HG03064 (cell line): ENCODE results near the gene CCDC71L.

Source experiments
- ATAC-seq: cut with Tn5 transposase; IDR thresholded peaks from one replicate; pipeline ENCODE4 v1.9.1; 2021; ENCODE audit warnings: low read depth; ENCODE audit not compliant: unreplicated experiment

Gene CCDC71L

DNA sequence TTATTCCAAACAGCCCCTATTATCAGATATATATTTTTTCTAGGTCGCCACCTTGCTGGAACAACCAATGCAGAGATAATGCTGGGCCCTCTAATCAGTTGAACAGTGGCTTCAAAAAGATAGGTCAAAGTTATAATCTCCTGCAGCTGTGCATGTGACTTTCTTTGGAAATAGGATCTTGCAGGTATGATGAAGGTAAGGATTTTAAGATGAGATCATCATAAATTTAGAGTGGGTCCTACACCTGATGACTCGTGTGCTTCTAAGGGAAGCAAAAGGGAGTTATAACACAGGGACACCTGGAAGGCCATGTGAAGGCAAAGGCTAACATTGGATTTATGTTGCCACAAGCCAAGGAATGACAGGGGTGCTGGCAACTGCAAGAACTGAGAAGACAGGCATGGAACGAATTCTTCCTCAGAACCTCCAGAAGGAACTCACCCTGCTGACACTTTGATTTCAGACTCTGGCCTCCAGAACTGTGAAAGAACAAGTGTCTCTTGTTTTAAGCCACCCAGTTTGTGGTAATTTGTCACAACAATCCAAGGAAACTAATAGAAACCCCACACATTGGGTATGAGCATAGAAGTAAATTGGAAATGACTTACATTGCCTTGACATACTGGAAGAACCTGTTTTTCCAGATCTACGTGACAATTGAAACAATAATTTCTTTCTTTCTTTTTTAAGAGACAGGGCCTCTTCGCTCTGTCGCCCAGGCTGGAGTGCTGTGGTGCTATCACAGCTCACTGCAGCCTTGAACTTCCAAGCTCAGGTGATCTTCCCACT lies 34.4 kb downstream of the CCDC71L start:
- no peak for ATAC-seq

DNA sequence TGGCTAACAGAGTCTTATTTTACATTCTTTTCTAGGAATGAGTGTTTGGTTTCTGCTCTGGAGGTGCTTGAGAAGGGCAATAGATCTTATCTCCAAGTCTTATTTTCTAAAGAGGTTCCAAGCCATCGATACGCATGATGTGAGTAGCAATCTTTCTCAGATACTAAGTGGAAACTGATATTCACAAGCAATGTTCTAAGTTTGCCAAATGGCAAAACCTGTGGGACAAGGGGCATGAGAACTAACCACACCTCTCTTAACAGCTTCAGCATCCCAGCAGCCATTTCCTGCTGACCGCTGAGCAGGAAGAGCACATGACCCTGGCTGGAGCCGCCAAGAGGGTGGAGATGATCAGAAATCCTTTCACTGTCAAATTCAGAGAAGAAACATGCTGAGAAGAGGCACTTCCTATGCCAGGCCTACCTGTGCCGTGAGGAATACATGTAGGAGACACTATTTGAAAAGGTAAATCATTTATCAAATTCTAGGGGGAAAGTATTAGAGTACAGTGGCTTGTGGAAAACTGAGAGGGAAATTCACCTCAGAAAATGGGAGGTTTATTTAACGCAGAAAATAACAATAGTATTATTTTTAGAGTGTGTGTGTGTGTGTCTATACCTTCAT lies 35.2 kb downstream of the CCDC71L start:
- ATAC-seq = no peak

GRCh38 chr7:106623853-106624252 lies 37.1 kb downstream of the CCDC71L start:
- ATAC-seq = no peak

DNA sequence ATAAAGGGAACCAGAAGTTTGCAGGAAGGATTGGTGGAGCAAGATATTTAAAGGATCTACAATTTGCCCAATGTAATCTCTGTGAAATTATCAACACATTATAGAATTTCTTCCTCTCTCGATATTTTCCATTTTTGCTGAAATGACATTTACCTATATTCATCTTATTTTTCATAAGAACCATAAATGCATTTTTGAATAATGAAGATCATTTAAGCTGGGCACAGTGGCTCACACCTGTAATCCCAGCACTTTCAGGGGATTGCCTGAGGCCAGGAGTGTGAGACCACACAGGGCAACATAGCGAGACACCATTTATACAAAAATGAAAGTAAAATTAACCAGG lies 37.7 kb downstream of the CCDC71L start:
- ATAC-seq = no peak

GRCh38 chr7:106622654-106623314 lies 38.2 kb downstream of the CCDC71L start:
- ATAC-seq = no peak

DNA sequence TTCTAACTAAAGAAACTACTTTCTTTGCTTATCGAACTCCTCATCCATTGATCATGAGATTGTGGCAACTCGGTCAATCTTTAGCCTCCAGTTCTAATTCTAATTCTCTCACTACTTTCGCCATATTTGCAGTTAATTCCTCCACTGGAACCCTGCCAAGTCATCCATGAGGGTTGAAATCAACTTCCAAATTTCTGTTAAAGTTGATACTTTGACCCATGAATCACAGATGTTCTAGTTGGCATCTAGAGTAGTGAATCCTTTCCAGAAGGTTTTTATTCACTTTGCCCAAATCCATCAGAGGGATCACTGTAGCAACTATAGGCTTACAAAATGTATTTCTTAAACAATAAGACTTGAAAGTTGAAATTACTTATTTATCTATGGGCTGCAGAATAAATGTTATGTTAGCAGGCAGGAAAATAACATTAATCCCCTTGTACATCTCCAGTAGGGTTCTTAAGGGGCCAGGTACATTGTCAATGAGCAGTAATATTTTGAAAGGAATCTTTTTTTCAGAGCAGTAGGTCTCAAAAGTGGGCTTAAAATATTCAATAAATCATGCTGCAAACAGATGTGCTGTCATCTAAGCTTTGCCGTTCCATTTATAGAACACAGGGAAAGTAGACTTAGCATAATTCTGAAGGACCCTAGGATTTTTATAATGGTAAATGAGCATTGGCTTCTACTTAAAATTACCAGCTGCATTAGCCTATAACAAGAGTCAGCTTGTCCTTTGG lies 39.4 kb downstream of the CCDC71L start:
- ATAC-seq = no peak

- no peak for ATAC-seq
Measured at GRCh38 chr7:106620676-106621075, 40.3 kb downstream of the CCDC71L start.

DNA sequence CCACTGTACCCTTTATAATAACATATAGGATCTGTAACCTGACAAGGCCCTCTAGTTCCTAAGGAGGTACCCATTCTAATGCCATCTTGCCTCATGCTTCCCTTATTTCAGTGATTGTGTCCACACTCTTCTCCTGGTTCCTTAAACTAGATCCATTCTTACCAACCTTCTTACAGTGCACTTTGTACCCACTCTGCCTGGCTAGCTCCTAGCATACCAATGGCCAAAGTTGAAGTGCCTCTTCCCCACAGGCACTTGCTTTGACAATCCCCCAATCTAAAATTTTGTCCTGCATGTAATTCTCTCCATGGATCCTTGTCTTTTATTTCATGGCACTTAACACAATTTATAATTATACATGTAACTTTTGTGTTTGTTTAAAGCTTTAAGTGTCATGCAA lies 40.9 kb downstream of the CCDC71L start:
- no peak for ATAC-seq

GRCh38 chr7:106619213-106619612 lies 41.7 kb downstream of the CCDC71L start:
- ATAC-seq = no peak

DNA sequence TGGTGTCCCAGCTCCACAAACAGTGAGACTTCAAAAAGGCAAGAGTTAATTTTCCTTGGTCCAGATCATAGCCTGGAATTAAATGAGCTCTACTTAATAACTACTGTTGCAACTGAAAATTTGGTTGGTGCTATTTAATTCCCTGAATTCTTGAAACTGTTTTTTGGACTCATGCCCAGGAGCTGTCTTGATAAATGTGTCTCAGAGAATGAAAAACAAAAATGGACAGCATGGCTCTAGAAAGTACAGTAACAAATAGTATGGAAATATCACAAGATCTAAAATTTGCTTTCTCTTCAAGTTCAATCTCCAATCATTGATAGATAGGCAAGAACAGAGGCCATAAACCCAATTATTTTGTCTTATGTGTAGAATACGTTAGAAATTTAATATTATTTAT lies 42.5 kb downstream of the CCDC71L start:
- no peak for ATAC-seq

DNA sequence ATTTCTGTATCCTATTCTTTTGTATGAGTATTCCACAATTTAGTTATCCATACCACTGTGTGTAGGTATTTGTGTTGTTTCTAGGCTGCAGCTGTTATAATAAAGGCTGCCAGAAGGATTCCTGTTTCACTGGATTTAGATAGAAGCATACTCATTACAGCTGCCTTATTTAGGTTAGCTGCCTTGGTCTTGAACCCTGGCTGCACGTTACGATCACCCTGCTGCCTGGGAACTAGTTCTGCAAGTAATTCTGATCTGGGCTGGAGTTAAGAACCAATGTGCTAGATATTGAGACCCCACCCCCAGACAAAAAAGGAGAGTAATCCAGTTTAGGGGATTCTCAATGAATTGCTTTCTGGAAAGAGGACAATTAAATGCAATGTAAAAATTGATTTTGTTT lies 43.1 kb downstream of the CCDC71L start:
- no peak for ATAC-seq

DNA sequence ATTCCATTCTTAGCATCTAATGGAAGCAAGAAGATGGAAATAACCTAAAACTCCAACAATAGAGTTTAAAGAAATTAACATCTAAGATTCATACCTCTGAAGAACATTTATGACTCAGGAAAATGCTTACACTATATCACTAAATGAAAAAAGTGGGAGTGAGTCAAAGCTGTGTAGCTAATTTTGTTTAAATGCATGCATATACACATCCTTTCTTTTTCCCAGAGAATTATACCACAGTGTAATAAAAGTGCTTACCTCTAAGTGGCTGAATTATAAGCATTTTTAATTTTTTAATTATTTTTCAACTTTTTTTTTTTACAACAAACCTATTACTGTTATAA lies 44.3 kb downstream of the CCDC71L start:
- ATAC-seq = no peak

GRCh38 chr7:106615808-106616707 lies 44.9 kb downstream of the CCDC71L start:
- ATAC-seq = no peak

GRCh38 chr7:106614751-106615150 lies 46.2 kb downstream of the CCDC71L start:
- no peak for ATAC-seq

- no peak for ATAC-seq
Measured at GRCh38 chr7:106613848-106614560, 47.0 kb downstream of the CCDC71L start.

DNA sequence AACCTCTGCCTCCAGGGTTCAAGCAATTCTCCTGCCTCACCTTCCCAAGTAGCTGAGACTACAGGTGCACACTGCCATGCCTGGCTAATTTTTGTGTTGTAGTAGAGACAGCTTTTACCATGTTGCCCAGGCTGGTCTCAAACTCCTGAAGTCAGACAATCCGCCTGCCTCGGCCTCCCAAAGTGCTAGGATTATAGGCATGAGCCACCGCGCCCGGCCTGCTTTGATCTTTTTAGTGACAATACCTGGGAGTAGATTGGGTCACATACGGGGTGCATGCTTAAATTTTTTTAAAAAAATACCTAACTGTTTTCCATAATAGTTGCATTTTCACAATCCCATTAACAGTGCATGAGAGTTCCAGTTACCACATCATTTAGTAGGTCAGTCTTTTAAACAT lies 47.7 kb downstream of the CCDC71L start:
- no peak for ATAC-seq

- ATAC-seq = no peak
Measured at GRCh38 chr7:106612432-106612831, 48.5 kb downstream of the CCDC71L start.

GRCh38 chr7:106611911-106612310 lies 49.0 kb downstream of the CCDC71L start:
- no peak for ATAC-seq

GRCh38 chr7:106610996-106611886 lies 49.7 kb downstream of the CCDC71L start:
- no peak for ATAC-seq
